H7 (cell line): ENCODE measurements around the gene RBSN. TPM values are rescaled to one million over a fixed set of nuclear protein-coding genes. Genes with fewer than 3 reads are reported as not detected.

ENCODE experiments used
- DNase-seq: peaks from one replicate; pipeline ENCODE4 v3.0.0; 2012
- H3K27me3 ChIP-seq: 2 replicates; pipeline ENCODE4 v1.6.0; 2011; ENCODE audit warnings: mild to moderate bottlenecking, low read length; ENCODE audit not compliant: control insufficient read depth, insufficient read depth
- H3K36me3 ChIP-seq: replicated peaks from 2 replicates; pipeline ENCODE4 v1.5.1; 2011; ENCODE audit warnings: low read length; ENCODE audit not compliant: control insufficient read depth, insufficient read depth
- H3K4me3 ChIP-seq: 2 replicates; pipeline ENCODE4 v1.5.1; 2011; ENCODE audit warnings: low read depth, mild to moderate bottlenecking, control low read depth, low read length, moderate library complexity; ENCODE audit not compliant: insufficient read depth
- total RNA-seq: library from RNA; depleted of rRNA; stranded (reverse); fragments of >200 nt; shearing (Covaris generic); gene quantifications from 2 replicates; pipeline ENCODE4 v1.2.3, GENCODE V29; 2014

Gene RBSN
- total RNA-seq, 1 experiment from 2014 or later: 17.6 TPM

DNA sequence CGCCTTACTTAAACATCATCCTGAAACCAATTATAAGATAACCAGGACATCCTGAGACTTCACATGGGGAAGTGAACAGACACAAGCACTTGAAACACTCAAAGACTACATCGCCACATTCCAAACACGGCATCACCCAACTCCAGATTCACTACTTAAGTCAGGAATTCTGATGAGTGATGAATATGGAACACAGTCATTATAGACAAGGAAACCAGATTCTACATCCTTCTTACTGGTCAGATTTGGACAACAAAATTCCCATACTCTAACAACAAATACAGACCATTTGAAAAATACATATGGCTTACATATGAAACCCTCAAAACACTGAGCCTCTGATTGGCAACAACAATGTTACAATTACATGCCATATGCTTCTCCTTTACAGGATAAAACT lies 13.1 kb upstream of the RBSN start:
- Histone ChIP-seq H3K4me3 (no peak overlapping the region), H3K36me3 (no peaks in the 10 kb centered on the region), H3K27me3 (no peaks in the 10 kb centered on the region)
- no peak for DNase-seq

GRCh38 chr3:15110206-15110605 lies 11.3 kb upstream of the RBSN start:
- no peak for DNase-seq
- Histone ChIP-seq H3K27me3 (no peaks in the 10 kb centered on the region), H3K4me3 (no peak overlapping the region), H3K36me3 (no peaks in the 10 kb centered on the region)

GRCh38 chr3:15108869-15109268 lies 9.9 kb upstream of the RBSN start:
- DNase-seq: no peak
- no peaks in the 10 kb centered on the region for H3K36me3 ChIP-seq
- no peaks in the 10 kb centered on the region for H3K27me3 ChIP-seq
- no peak overlapping the region for H3K4me3 ChIP-seq

- H3K4me3 ChIP-seq: no peak overlapping the region
- peak; percentile 88 for DNase-seq
- no peaks in the 10 kb centered on the region for H3K27me3 ChIP-seq
- H3K36me3 ChIP-seq: no peaks in the 10 kb centered on the region
Observed at GRCh38 chr3:15108082-15108545, 9.2 kb upstream of the RBSN start.

- no peak for DNase-seq
- H3K4me3 ChIP-seq: no peak overlapping the region
- no peaks in the 10 kb centered on the region for H3K36me3 ChIP-seq
- no peaks in the 10 kb centered on the region for H3K27me3 ChIP-seq
Observed at GRCh38 chr3:15107075-15107947, 8.4 kb upstream of the RBSN start.

- no peaks in the 10 kb centered on the region for H3K36me3 ChIP-seq
- H3K27me3 ChIP-seq: no peaks in the 10 kb centered on the region
- no peak for DNase-seq
- no peak overlapping the region for H3K4me3 ChIP-seq
Observed at GRCh38 chr3:15102836-15103235, 3.9 kb upstream of the RBSN start.

- no peaks in the 10 kb centered on the region for H3K27me3 ChIP-seq
- no peaks in the 10 kb centered on the region for H3K36me3 ChIP-seq
- no peak for DNase-seq
- no peak overlapping the region for H3K4me3 ChIP-seq
Observed at GRCh38 chr3:15102256-15102655, 3.3 kb upstream of the RBSN start.

DNA sequence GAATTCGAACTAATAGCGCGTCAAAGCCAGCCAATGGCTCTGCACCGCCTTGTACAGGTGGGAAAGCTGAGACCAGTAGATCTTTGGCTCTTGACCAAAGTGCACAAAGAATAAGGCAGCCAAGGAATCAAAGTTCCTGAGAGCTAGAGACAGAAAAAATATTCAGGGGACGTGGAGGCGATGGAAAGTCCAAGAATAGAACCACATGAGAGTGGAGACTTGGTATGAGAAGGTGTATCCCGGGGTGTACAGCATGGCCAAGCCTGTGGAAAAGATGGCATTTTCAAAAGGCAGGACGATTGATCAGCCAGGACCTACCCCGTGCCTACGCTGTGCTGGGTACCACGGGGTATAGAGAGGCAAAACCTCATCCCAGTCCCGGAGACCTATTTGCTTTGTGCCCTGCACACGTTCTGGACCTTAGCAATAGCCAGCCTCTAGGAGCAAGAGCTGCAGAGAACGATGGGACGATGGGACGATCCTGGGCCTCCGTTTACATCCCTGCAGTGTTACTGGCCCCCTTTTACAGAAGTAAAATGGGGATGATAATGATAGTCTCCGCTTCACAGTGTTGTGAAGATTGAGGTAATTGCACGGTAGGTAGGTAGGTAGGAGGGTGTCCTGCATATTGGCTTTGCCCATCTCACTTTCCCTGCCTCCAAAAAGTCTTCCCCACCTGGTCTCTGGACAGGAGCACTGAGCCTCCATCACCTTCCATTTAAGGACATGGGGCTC lies 583 bp upstream of the RBSN start:
- H3K27me3 ChIP-seq: no peaks in the 10 kb centered on the region
- peaks cover 6% of the 10 kb centered on the region for H3K36me3 ChIP-seq
- peak overlapping the region; percentile 94 for H3K4me3 ChIP-seq
- DNase-seq: peak; percentile 54

- no peak for DNase-seq
- Histone ChIP-seq H3K27me3 (no peaks in the 10 kb centered on the region), H3K36me3 (peaks cover 8% of the 10 kb centered on the region)
Observed at GRCh38 chr3:15097891-15098290, 1.1 kb downstream of the RBSN start.

GRCh38 chr3:15096046-15096445 lies 2.9 kb downstream of the RBSN start:
- H3K36me3 ChIP-seq: peaks cover 8% of the 10 kb centered on the region
- no peak for DNase-seq
- H3K4me3 ChIP-seq: no peak overlapping the region
- H3K27me3 ChIP-seq: no peaks in the 10 kb centered on the region

More at GRCh38 chr3:15097891-15098290, 1.1 kb downstream of the RBSN start:
- H3K4me3 ChIP-seq: peak overlapping the region; percentile 94

DNA sequence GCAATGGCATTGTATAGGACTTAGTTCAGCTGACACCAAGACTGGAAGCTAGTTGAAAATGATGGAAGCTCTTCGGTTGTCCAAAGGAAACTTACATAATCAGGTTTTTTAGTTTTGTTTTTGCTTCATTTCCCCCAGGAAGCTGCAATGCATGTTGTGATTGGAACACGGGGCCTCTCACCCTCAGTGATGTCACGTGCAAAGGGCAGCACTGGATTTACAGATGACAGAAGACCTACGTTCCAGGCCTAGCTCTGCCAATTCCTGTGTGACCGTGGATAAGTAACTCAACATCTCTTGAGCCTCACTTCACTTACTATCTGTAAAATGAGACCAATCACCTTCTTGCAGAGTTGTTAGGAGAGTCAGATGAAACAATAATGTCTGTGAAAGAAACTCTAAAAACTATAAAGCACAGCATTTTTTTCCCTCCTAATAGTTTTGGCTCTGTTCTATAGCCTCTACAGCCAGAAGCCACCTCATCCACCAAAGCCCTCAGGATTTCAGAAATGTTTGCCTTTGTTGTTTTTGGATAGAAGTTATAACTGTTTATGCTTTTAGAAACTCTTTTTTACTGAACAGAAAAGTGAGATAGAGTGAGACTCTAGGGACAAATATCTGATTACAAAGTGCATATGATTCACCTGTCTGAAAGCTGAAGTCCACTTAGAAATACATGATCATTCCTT lies 4.6 kb downstream of the RBSN start:
- no peaks in the 10 kb centered on the region for H3K27me3 ChIP-seq
- no peak for DNase-seq
- H3K4me3 ChIP-seq: no peak overlapping the region
- H3K36me3 ChIP-seq: peaks cover 13% of the 10 kb centered on the region

DNA sequence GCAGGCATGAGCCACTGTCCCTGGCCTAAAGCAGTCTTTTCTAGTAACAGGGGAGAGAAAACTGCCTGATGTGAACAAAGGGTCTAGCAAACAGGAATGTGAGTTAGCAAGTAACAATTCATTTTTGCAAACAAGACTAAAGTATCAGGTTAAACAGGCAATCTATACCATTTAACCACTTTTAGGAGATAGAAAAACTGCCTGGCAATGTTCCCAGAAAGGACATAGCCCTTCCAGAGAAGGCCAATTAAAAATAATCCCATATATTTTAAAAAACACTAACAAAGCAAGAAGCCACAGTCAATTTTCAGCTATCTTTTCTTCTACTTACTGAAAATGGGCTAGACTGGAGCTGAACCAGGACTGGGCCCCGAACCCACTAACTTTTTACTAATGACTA lies 6.3 kb downstream of the RBSN start:
- no peak for DNase-seq
- Histone ChIP-seq H3K36me3 (peaks cover 13% of the 10 kb centered on the region), H3K4me3 (no peak overlapping the region), H3K27me3 (no peaks in the 10 kb centered on the region)

- no peak for DNase-seq
- H3K27me3 ChIP-seq: no peaks in the 10 kb centered on the region
- H3K36me3 ChIP-seq: peaks cover 13% of the 10 kb centered on the region
- H3K4me3 ChIP-seq: no peak overlapping the region
Observed at GRCh38 chr3:15091575-15091974, 7.4 kb downstream of the RBSN start.

DNA sequence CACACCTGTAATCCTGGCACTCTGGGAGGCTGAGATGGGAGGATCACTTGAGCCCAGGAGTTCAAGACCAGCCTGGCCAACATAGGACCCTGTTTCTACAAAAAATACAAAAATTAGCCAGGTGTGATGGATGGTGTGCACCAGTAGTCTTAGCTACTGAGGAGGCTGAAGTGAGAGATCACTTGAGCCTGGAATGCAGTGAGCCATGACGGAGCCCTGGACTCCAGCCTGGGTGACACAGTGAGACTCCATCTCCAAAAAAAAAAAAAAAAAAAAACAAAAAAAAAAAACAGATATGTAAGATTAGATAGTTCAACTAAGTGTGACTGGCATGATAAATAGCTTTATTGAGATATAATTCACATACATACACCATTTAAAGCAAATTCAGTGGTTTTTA lies 9.7 kb downstream of the RBSN start:
- H3K36me3 ChIP-seq: peaks cover 11% of the 10 kb centered on the region
- no peaks in the 10 kb centered on the region for H3K27me3 ChIP-seq
- DNase-seq: no peak
- H3K4me3 ChIP-seq: no peak overlapping the region
